IPS DF 4.7 (cell line): ENCODE measurements around the gene TSPAN19.
A peak's percentile ranks its signal among the peaks of the same experiment; 100 is the strongest.

Source experiments
- DNase-seq: peaks from one replicate; pipeline ENCODE4 v3.0.0-alpha.2; 2013; ENCODE audit warnings: low spot score; ENCODE audit errors: extremely low read depth

The TSPAN19 gene

GRCh38 chr12:85036234-85036707 is at the start of gene TSPAN19, which contains the start of gene LRRIQ1:
Gene TSPAN19 (minus strand): TSS chr12:85036277. CDS start chr12:85029946, 6,331 bp downstream.
Gene LRRIQ1 (plus strand): TSS chr12:85036351. CDS start chr12:85038177, 1,826 bp downstream.
- DNase-seq, result peak; percentile 95

DNA sequence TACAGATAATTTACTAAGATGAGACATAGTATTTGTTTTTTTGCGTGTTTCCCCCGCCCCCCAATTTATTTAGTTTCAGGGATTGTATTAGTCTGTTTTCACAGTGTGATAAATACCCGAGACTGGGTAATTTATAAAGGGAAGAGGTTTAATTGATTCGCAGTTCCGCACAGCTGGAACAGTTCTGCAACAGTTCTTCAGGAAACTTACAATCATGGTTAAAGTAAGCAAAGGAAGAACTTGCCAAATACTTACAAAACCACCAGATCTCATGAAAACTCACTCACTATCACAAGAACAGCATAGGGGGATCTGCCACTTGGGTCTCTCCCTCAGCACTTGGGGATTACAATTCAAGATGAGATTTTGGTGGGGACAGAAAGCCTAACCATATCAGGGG is 49.0 kb upstream of the TSPAN19 start:
- no peak for DNase-seq

DNA sequence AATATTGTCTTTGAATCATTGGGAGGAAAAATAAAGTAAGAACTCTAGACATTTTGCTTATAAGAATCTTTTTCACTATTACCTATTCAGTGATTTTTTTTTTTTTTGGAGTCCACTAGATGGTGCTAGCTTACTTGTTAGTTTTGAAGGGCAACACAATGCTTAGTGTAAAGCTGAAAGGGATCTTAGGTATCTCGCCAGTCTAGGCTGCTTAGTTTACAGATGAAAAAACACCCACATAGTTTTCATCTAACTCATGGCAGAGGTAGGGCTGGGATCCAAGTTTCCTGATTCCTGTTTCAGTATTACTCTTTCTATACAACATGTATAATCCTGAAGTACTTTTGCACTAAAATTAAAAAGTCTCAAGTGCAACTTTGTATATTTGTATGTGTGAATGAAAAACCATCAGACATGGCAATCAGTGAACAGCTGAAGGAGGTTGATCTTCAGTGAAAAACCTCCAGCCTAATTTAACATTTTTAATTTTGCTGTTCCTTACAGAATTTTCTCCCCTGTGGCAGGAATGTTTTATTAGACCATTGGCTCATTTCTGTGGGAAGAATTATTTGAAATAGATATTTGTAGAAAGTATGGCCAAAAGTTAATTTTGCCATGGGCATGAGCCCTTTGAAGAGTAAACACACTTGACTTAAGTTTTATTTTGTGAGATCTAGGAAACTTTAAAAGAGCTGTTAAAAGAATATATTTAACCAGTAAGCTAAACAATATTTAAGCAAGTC is 40.8 kb upstream of the TSPAN19 start:
- peak; percentile 51 for DNase-seq

GRCh38 chr12:85072826-85073225 is 36.7 kb upstream of the TSPAN19 start:
- no peak for DNase-seq

- no peak for DNase-seq
These were observed 29.9 kb upstream of the TSPAN19 start for GRCh38 chr12:85065837-85066482.

- no peak for DNase-seq
These were observed 24.8 kb upstream of the TSPAN19 start for GRCh38 chr12:85060916-85061315.

- DNase-seq, result no peak
These were observed 23.5 kb upstream of the TSPAN19 start for GRCh38 chr12:85059594-85059993.

DNA sequence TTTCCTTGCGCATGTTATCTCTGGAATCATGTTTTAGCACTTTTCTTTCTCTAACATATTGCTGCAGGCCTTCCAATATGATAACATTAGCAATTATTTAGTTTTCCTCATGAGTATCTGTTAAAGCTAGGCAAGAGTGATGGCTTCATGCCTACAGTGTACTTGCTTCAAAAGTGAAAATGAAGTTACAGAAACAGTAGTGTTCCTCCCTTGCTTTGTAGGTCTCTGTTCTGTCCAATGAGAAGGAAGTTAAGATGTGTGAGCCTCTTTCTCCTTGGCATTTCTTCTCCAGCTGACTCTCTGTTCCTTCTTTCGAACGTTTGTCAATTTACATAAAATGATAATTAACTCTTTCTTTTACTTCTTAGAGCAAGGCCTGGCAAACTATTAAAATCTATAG is 22.3 kb upstream of the TSPAN19 start:
- no peak for DNase-seq

- no peak for DNase-seq
These were observed 21.4 kb upstream of the TSPAN19 start for GRCh38 chr12:85057370-85057963.

DNA sequence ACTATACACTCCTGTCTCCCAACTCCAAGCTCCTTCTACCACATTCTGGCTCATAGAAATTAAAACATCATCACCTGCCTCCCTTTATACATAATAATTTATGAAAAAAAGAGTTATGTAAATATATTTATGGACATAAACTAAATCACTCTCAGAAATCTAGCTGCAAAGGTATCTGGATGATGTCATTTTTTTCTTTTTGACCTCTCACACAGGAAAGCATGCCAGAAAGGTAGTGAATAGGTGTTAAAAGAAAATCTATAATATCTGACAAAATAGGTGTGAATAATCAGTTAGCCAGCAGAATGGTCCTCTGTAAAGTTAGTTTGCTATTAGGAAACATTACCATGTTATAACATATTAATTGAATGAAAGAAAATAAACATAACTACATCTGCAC is 7.8 kb upstream of the TSPAN19 start:
- no peak for DNase-seq

DNA sequence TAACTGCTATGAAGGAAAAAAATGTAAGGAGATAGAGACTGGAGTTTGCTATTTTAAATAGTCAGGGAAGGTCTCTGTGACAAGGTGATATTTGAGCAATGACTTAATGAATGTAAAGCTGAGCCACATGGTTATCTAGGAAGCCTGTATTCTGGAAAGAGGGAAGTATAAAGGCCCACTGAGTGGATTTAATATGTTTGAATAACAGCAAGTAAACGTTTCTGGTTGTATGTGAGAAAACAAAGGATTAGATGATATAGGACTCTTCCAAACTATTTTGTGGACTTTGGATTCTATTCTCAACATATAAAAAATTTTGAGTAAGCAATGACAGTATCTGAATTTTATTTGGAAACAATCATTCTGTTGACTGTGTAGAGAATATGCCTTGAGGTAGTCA is 5.3 kb upstream of the TSPAN19 start:
- DNase-seq, result no peak

- DNase-seq, result no peak
These were observed 656 bp upstream of the TSPAN19 start for GRCh38 chr12:85036733-85037132.

DNA sequence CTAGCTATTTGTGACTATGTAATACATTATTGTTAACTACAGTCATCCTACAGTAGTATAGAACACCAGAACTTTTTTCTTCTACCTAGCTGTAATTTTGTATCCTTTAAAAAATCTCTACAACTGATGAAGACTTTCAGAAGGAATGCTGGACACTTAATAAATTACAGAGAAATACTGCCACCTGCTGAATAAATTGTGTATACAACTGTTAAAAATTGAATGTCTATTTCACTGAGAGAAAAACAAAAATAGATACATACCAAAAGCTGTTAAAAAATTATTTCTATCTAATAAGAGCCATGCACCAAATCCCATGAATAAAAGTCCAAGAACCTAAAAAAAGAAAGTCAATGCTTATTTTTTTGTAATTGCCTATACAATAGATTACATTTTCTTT is 6.6 kb downstream of the TSPAN19 start:
- DNase-seq, result no peak

DNA sequence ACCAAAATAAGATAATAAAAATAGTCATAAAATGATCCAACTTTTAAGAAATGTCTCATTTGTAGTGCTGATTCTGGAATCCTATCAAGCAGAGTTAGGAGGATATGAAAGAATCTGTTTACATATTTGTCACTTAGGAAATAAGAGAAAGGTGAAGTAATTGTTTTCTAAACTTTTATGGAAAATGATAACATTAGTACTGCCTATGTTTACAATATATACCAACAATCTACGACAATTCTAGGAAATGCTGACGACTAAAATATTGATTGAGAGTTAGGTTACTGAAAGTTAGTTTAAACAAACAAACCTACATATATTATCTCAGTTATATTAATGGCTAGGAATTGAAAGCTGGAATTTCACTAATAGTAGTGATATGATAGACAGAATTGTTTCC is 18.0 kb downstream of the TSPAN19 start:
- no peak for DNase-seq

GRCh38 chr12:85017618-85018017 is 18.5 kb downstream of the TSPAN19 start:
- DNase-seq, result no peak

DNA sequence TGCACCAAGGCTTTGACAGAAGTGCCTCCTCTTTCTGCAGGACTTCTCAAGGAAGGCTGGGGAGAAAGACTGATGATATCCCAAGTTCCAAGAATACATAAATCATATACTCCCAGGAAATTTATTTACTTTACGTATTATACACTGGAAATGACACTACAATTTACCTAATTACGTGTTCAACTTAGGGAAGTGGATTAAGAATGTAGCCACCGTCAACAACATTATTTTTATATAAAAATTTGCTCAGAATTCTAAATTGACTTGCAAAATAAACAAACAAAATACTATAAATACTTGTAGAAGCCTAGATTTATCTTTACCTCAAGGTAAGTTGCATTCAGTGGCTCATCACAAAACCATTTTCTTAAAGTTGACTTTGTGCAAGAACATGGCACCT is 18.9 kb downstream of the TSPAN19 start:
- DNase-seq, result no peak

- no peak for DNase-seq
These were observed 19.7 kb downstream of the TSPAN19 start for GRCh38 chr12:85016413-85016812.

- no peak for DNase-seq
These were observed 28.2 kb downstream of the TSPAN19 start for GRCh38 chr12:85007836-85008235.

- DNase-seq, result no peak
These were observed 29.9 kb downstream of the TSPAN19 start for GRCh38 chr12:85006206-85006605.

DNA sequence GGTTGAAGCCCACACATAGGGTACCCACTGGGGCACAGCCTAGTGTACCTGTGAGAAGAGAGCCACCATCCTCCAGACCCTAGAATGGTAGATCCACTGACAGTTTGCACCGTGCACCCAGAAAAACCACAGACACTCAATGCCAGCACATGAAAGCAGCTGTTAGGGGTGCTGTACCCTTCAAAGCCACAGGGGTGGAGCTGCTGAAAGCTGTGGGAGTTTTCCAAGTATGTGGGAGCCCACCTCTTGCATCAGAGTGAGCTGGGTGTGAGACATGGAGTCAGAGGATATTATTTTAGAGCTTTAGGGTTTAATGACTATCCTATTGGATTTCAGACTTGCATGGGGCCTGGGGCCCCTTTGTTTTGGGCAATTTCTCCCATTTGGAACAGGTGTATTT is 30.5 kb downstream of the TSPAN19 start:
- DNase-seq, result no peak

GRCh38 chr12:85005047-85005446 is 31.0 kb downstream of the TSPAN19 start:
- peak; percentile 49 for DNase-seq

DNA sequence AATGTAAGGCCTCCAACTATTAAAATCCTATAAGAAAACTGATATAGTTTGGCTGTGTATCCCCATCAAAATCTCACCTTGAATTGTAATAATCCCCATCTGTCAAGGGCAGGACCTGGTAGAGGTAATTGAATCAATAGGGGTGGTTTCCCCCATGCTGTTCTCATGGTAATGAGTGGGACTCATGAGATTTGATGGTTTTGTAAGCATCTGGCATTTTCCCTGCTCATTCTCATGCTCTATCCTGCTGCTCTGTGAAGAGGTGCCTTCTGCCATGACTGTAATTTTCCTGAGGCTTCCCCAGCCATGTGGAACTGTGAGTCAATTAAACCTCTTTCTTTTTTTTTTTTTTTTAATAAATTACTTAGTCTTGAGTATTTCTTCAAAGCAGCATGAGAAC is 31.9 kb downstream of the TSPAN19 start:
- DNase-seq, result no peak
